NCI-H526 treated with DMSO at 0.1 percent for 48 hours (cell line): ENCODE measurements around the gene MESP1.

Source experiments
- DNase-seq: peaks from one replicate; lab custom pipeline; 2025; lab: John Stamatoyannopoulos, UW

The MESP1 gene

DNA sequence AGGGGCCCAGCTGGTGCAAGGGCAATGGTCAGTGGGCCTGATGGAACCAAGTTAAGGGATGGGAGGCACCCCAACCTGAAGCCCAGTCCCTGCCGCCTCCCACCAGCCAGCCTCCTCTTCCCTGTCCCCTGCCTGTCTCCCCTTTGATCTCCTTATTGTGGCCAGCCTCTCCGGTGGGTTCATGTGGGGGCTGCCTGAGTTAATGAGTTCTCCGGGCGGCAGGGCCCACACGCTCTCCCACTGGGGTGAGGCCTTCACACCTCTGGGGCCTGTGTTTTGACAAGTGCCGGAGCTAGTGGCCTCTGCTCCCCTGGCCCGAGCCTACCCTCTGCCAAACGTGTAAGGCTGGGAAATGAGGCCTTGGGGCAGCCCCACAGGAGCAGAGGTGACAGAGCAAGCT lies 7.2 kb upstream of the MESP1 start:
- DNase-seq = no peak

DNA sequence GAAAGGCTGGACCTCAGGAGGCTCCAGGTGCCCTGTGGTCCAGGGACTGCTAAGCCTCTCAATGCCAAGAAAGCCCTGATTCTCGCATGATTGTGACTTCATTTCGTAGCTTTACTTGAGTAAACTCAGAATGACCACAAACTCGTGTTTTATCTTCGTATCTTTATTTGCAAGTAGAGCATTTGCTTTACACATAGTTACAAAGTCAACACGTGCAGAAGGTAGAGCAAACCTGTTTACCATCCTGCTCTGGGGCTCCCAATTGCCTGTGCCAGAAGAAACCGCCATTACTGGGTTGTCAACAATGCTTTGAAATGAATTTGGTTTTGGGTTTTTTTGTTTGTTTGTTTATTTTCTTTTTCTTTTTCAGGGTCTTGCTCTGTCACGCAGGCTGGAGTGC lies 5.8 kb upstream of the MESP1 start:
- no peak for DNase-seq

DNA sequence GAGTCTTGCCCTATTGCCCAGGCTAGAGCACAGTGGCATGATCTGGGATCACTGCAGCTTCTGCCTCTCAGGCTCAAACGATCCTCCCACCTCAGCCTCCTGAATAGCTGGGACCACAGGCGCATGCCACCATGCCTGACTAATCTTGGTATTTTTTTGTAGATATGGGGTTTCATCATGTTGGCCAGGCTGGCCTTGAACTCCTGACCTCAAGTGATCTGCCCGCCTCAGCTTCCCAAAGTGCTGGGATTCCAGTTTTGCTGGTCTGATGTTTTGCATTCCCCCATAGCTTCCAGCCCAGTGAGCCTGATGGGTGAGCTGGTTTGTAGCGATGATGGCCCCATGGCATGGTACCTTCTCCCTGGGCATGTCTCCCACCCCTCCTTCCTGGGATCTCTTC lies 4.7 kb upstream of the MESP1 start:
- DNase-seq = no peak

DNA sequence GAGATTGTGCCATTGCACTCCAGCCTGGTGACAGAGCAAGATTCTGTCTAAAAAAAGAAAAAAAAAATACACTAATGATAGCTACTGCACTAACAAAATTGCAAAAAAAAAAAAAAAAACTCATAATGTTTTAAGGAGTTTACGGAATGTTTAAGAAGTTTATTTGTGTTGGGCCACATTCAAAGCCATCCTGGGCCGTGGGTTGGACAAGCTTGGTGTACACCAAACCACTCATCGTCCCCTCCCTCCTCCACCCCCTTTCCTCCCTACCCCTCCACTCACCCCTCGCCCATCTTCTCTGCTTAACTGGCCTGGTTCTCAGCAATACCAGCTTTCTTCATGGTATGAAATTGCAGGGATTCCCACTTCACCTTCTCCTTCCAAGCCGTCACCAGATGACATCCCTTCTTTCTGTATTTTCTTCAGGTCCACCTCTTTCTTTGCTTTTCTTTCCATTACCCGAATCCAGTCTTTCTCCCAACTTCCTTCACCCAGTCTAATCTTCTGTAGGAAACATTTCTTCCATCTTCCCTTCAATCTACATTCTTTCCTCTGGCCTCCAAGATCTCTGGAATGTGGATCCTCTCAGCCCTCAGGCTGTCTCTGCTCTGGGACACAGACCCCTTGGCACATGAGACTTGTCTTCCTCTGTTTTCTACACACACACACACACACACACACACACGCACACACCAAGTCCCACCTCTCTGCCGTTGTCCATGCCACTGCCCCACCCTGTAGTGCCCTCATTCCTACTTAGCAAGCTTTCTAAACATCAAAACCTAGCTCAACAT lies 3.5 kb upstream of the MESP1 start:
- DNase-seq = no peak

DNA sequence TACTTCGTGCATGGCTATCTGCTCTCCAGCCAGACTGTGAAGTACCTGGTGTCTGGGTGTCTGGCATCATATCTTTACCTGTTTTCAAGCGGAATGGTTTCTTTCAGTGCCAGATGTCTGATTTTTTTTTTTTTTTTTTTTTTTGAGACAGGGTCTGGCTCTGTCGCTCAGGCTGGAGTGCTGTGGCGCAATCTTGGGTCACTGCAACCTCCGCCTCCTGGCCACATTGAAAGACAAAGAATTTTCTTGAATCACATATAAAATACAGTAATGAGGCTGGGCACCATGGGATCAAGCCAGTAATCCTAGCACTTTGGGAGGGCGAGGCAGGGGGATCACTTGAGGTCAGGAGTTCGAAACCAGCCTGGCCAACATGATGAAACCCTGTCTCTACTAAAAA lies 2.8 kb upstream of the MESP1 start:
- no peak for DNase-seq

DNA sequence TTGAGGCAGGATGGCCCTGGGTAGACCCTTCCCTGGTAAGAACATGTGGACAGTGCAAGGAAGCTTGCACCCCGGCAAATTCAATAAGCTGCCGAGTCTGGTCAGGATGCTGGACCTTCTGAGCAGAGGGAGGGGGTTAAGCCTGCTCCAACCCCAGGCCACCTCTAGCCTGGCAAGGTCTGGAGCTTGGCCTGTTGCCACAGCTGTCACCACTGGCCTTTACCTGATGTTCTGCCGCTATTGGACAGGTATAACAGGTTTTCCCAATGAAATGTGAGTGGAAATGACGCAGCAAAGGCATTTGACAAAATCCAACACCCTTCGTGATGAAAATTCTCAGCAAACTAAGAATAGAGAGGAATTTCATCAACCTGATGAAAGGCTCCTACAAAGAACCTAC lies 699 bp upstream of the MESP1 start:
- no peak for DNase-seq

DNA sequence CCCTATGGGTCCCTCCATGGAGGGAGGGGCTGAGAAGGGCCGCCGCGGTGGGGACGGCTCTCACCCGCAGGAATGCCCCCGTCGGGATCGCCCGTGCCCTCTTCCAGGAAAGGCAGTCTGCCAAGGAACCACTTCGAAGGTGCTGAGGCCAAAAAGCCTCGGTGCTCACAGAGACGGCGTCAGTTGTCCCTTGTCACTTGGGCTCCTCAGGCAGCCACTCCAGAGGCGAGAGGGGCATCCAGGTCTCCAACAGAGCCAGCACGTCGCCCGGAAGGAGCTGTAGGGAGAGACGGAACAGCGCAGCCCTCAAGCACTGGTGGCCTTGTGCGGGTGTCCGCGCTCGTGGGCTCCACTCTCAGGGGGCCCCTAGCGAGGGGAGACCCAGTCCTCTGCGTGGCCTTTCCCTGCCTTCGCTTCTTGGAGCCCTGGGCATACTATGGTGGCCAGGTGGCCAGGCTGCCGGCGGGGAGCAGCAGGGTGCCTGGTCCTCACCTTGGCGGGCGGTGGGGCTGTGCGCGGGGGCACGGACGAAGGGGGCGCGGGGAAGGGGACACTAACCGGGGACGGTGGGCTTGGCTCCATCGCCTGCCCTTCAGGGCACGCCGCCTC lies 994 bp downstream of the MESP1 start:
- DNase-seq = no peak

DNA sequence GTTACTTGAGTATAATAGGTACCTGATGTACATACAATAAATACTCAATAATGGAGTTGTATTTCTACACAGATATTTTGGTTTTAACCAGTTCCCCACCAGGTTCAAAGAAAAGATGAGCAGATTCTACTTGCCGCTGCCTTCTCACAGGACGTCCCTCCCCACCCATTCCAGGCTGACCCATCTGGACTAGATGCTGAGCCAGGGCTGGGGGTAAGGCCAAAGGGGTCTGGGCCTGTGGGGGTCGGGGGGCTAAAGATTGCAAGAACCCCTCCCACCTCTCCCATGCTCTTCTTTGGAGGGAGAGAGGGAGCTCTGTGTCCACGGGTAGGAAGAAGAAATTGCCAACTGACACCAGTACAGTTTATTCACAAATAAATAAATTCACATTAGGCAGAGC lies 1.5 kb downstream of the MESP1 start:
- DNase-seq = no peak

DNA sequence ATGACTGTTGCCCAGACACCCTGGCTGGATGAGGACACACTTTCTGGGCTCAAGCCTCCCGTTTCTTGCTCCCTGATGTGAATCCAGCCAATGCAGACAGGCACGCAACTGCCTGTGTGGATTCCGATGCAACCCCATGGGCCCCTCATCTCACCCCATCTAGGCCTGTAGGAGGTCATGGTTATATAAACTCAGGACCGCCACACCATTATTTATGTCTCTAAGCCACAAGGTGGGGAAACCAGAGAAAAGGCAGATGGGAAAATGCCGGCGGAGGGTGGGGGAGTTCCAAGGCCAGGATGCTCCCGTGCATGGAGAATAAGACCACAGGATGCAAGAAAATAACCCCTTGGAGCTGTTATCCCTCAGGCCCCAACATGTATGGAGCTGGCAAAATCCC lies 2.0 kb downstream of the MESP1 start:
- DNase-seq = no peak

DNA sequence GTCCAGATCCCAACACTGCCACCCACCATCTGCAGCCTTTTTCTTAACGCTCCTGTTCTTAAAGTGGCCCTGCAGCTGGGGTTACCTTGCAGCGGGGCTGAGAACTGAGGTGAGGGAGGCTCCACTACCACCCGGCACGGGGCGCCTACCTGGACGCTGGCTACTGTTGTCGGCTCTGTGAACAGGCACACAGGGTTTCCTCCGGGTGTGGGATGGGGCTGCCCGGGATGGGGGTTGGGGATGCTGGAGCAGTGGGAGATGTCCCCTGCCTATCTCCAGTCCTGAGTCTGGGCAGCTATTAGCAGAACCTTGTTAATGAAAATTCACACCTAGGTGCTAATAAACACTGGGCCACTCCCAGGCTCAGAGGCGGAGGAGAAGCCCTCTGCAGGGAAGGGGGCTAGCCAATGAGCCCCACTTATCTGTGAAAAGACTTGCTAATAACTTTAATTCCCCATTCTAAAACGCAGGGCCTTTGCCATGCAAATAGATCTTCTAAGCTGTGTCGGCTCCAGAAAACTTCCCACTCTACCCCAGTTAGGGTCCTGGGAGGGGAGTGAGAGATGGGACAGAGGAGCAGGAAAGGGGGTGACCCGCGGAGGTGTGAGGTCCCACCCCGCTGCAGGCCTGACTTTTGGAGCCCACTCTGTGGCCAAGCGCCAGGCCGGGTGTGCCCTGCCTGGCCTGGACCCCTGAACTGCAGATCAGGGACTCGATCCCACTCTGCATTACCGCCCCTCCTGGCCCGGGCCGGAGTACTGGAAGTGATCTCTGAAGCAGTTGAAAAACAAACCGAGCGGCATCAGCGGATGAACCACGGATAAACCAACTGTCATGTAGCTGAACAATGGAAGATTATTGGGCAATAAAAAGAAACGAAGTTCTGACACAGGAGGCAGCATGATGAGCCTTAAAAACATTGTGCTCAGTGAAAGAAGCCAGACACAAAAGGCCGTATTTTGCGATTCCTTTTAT lies 3.1 kb downstream of the MESP1 start:
- no peak for DNase-seq

DNA sequence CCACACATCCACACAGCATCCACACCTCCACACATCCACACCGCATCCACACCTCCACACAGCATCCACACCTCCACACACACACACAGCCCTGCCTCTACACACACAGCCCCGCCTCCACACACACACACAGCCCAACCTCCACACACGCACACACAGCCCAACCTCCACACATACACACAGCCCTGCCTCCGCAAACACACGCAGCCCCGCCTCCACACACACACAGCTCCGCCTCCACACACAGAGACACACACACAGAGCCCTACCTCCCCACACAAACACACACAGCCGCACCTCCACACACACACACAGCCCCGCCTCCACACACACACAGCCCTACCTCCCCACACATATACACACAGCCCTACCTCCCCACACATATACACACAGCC lies 4.7 kb downstream of the MESP1 start:
- DNase-seq = no peak

DNA sequence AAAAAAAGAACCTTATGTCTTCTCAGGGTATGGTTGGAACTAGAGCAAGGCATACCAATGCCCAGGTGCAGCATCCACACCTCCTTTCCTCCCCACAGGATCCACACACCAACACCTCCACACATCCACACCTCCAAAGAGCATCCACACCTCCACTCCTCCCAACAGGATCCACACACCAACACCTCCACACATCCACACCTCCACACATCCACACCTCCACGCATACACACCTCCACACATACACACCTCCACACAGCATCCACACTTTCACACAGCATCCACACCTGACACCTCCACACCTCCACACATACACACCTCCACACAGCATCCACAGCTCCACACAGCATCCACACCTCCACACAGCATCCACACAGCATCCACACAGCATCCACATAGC lies 5.3 kb downstream of the MESP1 start:
- DNase-seq = no peak

DNA sequence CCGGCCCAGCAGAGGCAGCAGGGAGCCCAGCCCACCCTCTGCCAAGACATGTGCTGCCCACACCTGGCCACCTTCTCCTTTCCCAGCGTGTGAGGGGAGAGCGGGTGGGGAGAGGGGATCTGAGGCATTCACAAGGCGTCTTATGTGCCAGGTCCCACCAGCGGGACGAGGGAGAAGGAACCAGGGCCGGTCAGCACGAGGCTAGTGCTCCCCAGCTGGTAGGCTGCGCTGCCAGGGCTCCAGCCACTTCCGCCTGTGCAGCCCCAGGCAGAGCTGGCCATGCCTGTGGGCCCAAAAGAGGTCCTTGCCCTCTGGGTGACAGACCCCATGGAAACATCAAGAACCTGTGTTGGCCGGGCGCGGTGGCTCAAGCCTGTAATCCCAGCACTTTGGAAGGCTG lies 5.9 kb downstream of the MESP1 start:
- no peak for DNase-seq

DNA sequence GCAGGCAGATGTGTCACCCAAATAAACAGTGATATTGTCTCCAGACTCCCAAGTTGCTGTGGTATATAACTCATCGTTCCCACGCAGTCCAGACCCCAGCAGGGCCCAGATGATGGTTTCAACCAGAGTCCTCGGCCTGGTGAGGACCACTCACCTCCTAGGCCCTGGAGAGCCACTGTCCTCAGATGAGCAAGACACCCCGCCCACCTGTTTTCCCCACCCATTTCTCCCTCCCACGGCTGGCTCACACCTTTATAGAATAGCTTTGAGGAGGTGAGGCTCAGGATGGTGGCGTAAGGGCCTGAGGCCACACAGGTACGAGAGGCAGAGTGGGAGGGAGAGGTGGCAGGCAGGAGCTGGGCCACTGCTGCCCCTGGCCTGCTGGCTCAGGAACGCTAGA lies 7.5 kb downstream of the MESP1 start:
- no peak for DNase-seq

DNA sequence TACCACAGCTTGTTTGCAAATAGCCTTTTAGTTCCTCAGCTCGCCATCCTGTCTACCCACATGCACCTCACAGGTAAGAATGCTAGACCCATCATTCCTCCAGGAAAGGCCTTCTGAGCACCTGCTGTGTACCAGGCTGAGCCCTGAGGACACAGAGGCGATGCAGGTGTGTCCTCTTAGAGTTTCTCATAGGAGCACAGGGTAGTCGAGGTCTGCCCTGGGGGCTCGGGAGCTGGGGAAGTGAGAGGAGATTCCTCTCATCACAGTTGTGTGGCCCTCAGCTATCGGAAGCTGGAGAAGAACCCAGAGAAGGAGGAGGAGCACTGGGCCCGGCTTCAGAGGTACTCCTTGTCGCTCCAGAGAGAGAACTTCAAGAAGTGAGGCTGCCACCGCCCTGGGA lies 8.0 kb downstream of the MESP1 start:
- DNase-seq = no peak

DNA sequence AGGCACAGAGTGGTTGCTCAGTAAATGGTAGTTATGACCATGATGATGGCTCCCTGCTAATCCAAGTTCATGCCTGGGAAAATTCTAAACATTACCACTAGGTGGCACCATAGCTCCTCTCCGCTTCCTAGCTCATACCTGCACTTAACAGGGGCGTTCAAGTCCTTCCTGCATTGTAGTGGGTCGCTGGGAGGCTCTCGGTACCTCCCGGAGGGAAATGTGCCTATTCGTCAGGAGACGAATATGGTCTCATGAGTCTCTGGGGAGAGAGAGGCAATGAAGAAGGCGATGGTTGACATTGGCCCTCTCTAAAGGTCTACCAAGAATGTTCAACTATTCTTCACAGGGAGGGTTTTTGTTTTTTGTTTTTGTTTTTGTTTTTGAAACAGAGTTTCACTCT lies 10.9 kb downstream of the MESP1 start:
- peak; percentile 63 for DNase-seq

DNA sequence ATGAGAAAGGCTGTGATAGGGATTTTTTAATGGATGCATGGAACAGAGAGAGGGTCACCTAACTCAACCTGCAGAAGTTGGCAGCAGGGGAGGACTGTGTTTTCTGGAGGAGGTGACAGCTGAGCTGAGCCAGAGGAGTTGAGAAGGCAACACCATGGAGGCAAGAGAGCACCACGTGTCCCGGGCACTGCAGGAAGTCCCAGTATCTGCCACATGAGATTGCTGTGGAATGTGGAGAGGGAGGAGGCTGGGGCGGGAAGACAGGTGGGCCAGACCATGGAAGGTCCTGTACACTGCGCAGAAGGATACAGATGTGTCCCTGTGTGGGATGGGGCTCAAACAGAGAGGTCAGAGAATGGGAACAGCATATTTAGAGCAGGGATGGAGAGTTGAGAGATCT lies 15.3 kb downstream of the MESP1 start:
- no peak for DNase-seq

DNA sequence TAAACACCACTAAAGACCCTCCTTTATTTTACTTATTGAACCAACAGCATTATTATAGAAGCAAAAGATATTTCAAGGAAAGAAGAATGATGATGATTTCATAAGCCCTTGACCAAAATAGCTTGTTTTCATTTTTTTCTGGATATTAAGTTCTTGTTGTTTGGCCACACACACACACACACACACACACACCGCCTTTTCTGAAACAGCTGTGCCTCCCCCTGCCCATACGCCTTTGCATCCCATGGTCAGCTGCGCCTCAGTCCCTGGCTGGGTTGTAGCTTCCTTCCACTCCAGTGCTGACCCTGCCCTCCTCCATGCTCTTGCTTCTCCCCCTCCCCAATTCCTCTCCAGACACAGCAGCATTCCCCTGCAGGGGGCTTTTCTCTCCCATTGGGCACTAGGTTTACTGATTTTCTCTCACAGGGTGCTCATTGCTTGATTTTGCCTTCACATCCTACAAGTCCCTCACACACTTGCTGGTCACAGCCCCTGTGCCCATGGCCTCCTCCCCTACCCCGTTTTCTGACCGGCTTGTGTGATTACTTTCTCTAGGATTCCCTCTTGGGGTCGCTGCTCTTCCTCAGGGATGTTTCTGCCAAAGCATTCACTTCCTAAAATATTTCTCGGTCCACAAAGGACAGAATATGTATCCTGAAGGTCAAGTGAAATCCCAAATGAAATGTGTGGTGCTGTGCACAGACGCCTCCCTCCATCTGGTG lies 18.4 kb downstream of the MESP1 start:
- DNase-seq = no peak

DNA sequence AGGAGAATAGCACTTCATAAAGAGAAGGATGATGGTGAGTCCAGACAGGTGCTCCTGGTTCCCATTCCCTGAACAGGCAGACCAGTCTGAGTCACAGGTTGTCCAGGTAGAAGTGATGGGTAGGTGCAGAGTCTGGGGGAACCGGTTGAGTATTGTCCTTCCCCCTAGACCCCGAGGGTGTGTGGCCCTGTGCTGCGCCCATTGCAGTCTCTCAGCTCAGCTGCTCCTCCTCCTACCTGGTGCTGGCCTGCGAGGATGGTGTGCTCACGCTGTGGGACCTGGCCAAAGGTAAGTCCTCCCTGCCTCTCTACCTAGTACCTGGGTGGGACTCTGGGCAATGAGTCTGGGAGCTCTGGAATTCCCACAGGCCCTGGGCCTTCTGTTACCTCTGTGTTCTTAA lies 19.8 kb downstream of the MESP1 start:
- DNase-seq = no peak

DNA sequence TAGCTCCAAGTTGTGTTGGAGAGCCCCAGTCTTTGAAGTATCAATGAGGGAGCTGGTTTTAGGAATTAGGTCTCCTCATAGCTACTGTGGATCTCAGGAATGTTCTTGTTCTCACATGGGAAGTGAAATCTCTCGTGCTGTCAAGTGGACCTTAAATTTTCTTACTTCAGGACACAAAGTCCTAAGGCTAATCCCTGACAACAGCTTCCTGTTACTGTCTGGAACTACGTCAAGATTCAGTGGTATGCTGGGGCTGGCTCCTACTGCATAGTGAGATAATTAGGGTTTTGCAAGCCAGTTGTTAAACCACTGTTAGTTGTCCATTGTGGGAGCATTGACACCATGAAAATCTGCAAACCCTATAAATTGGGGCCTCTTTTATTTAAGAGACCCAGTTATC lies 22.8 kb downstream of the MESP1 start:
- no peak for DNase-seq

DNA sequence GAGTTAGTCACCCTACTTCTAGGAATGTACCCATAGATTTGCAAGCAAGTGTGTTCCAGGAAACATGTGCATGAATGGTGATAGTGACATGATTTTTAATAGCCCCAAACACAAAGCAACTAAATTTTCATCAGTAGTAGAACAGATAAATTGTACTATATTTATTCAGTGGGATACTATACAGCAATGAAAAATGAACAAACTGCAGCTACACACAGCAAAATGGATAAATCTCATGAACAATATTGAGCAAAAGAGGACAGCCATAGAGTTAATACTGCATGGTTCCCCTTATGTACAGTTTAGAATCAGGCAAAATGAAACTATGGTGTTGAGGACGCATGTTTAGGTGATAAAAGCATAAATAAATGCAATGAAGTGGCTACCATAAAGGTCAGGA lies 26.0 kb downstream of the MESP1 start:
- DNase-seq = no peak

DNA sequence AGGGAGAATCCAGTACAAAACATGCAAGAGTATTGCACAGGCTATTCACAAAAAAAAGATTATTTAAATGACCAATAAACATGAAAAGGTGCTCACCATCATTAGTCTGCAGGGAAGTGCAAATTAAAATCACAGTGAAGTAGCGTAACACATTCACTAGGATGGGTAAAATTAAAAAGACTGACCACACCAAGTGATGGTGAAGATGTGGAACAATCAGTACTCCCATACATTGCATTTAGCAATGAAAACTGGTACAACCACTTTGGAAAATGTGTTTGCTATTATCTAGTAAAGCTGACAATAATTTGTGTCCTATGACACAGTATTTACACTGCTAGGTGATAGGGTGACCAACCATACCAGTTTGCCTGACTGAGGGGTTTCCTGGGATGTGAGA lies 26.4 kb downstream of the MESP1 start:
- DNase-seq = no peak
